HL-60/S4 treated with phorbol 12-myristate 13-acetate at 8.2 ng/mL for 4 days and 3 days (cell line): Measurements from ENCODE around the gene MX2.

Experiments
- in situ Hi-C: fragments of 300-500 bp; cut with MboI; formaldehyde crosslinking; loops from 2 replicates; pipeline ENCODE4 v1.15.0; 2022; ENCODE audit warnings: low sequenced_read_pairs

MX2 gene

GRCh38 chr21:41378849-41379248, 17.0 kb downstream of the MX2 start:
- in situ Hi-C loops, result no loop called here

GRCh38 chr21:41379901-41380300, 18.1 kb downstream of the MX2 start:
- in situ Hi-C loops, result no loop called here

- in situ Hi-C loops, result no loop called here
These were observed 19.9 kb downstream of the MX2 start for GRCh38 chr21:41381731-41382130.

GRCh38 chr21:41387042-41387819, 25.4 kb downstream of the MX2 start:
- in situ Hi-C loops, result no loop called here

GRCh38 chr21:41387824-41388223, 26.0 kb downstream of the MX2 start:
- in situ Hi-C loops, result no loop called here

- in situ Hi-C loops, result no loop called here
These were observed 26.4 kb downstream of the MX2 start for GRCh38 chr21:41388259-41388658.

- in situ Hi-C loops, result no loop called here
These were observed 28.3 kb downstream of the MX2 start for GRCh38 chr21:41390043-41390639.

- in situ Hi-C loops, result no loop called here
These were observed 32.1 kb downstream of the MX2 start for GRCh38 chr21:41393876-41394465.

GRCh38 chr21:41396558-41397075, 34.8 kb downstream of the MX2 start:
- in situ Hi-C loops, result no loop called here

GRCh38 chr21:41397471-41397891, 35.7 kb downstream of the MX2 start:
- in situ Hi-C loops, result no loop called here

GRCh38 chr21:41398251-41398650, 36.4 kb downstream of the MX2 start:
- in situ Hi-C loops, result no loop called here

- in situ Hi-C loops, result no loop called here
These were observed 37.0 kb downstream of the MX2 start for GRCh38 chr21:41398831-41399230.

GRCh38 chr21:41399246-41399800, 37.5 kb downstream of the MX2 start:
- in situ Hi-C loops, result no loop called here

- in situ Hi-C loops, result no loop called here
These were observed 40.4 kb downstream of the MX2 start for GRCh38 chr21:41402231-41402630.

GRCh38 chr21:41402796-41403195, 41.0 kb downstream of the MX2 start:
- in situ Hi-C loops, result no loop called here

GRCh38 chr21:41403331-41403730, 41.5 kb downstream of the MX2 start:
- in situ Hi-C loops, result no loop called here

- in situ Hi-C loops, result no loop called here
These were observed 42.1 kb downstream of the MX2 start for GRCh38 chr21:41403966-41404365.

GRCh38 chr21:41405321-41405720, 43.5 kb downstream of the MX2 start:
- in situ Hi-C loops, result no loop called here

- in situ Hi-C loops, result no loop called here
These were observed 44.5 kb downstream of the MX2 start for GRCh38 chr21:41406340-41406739.

GRCh38 chr21:41407541-41408460, 46.0 kb downstream of the MX2 start:
- in situ Hi-C loops, result no loop called here

- in situ Hi-C loops, result no loop called here
These were observed 48.5 kb downstream of the MX2 start for GRCh38 chr21:41410361-41410760.
